HCT116 (cell line): ENCODE measurements around the gene CDH4. TPM values are rescaled to one million over a fixed set of nuclear protein-coding genes. Genes with fewer than 3 reads are reported as not detected.

Source experiments
- ATAC-seq: fragments of 200-7000 bp; cut with Tn5 transposase; 2 replicates; pipeline ENCODE4 v1.9.1; 2020; ENCODE audit warnings: mild to moderate bottlenecking, moderate library complexity
- BruUV-seq: library from RNA; stranded (reverse); fragments of 400-500 nt; replicated peaks from 2 replicates; lab custom pipeline; 2021; lab: Mats Ljungman, UMichigan
- CTCF ChIA-PET: fragments of 300-600 bp; sonication (Branson Sonifier 250); formaldehyde crosslinking; loops from one replicate; lab custom pipeline; 2021; ENCODE audit warnings: antibody characterized with exemption; lab: Charles Lee
- POLR2A ChIA-PET: fragments of 300-600, 350-600 bp; sonication (Branson Sonifier 250); formaldehyde crosslinking; loops from one replicate; lab custom pipeline; 2021; ENCODE audit warnings: antibody characterized with exemption; lab: Charles Lee
- RAD21 ChIA-PET, 2 experiments: fragments of 300-600 bp; sonication (Branson Sonifier 250); formaldehyde crosslinking; loops; one replicate each; lab custom pipeline; 2023; ENCODE audit warnings: low total read pairs in 2 of 2; ENCODE audit not compliant: uncharacterized antibody in 2 of 2, unreplicated experiment in 2 of 2, low non-redundant PET in 1 of 2; lab: Charles Lee
- DNase-seq: peaks from one replicate; pipeline ENCODE4 v3.0.0-alpha.2; 2010; ENCODE audit warnings: low read depth, low spot score
- H2AFZ ChIP-seq: fragments of 200-600 bp; shearing (Covaris generic), sonication (generic); 2 replicates; pipeline ENCODE4 v1.6.1; 2017; ENCODE audit warnings: low read depth, mixed run types, mixed read lengths, antibody characterized with exemption, low read length; ENCODE audit not compliant: poor library complexity, severe bottlenecking
- H3K27ac ChIP-seq: 2 replicates; pipeline ENCODE4 v1.5.1; 2012; ENCODE audit warnings: low read depth, low read length
- H3K27me3 ChIP-seq: fragments of 200-600 bp; sonication (generic); 2 replicates; pipeline ENCODE4 v1.6.1; 2016; ENCODE audit warnings: mixed run types, low read length, mixed read lengths; ENCODE audit not compliant: insufficient read depth
- H3K36me3 ChIP-seq, 2 experiments: fragments of 200-500 bp in 1 of 2; fragments of 200-600 bp in 1 of 2; sonication (Bioruptor generic) in 1 of 2; sonication (generic) in 1 of 2; 2 replicates each; pipeline versions ENCODE4 v1.5.1 to v1.6.1; 2014 to 2016; ENCODE audit warnings: low read length in 2 of 2, inconsistent platforms in 1 of 2, mixed read lengths in 1 of 2, mixed run types in 1 of 2; ENCODE audit not compliant: insufficient read depth in 2 of 2, control insufficient read depth in 1 of 2
- H3K4me1 ChIP-seq, 2 experiments: fragments of 200-600 bp in 1 of 2; sonication (generic) in 1 of 2; 2 replicates each; pipeline versions ENCODE4 v1.5.1 to v1.6.1; 2012 to 2017; ENCODE audit warnings: low read length in 2 of 2, inconsistent platforms in 1 of 2, mild to moderate bottlenecking in 1 of 2, mixed read lengths in 1 of 2, mixed run types in 1 of 2, moderate library complexity in 1 of 2; ENCODE audit not compliant: insufficient read depth in 2 of 2, control insufficient read depth in 1 of 2
- H3K4me2 ChIP-seq: fragments of 200-600 bp; sonication (generic); 2 replicates; pipeline ENCODE4 v1.6.1; 2017; ENCODE audit warnings: mixed run types, low read length, mixed read lengths
- H3K4me3 ChIP-seq, 2 experiments: fragments of 200-600 bp in 1 of 2; sonication (generic) in 1 of 2; replicated peaks in 1 of 2; 2 replicates each; pipeline ENCODE4 v1.5.1; 2011 to 2016; ENCODE audit warnings: low read length in 2 of 2, control low read depth in 1 of 2, low read depth in 1 of 2, mild to moderate bottlenecking in 1 of 2, mixed read lengths in 1 of 2, mixed run types in 1 of 2
- H3K79me2 ChIP-seq: fragments of 200-600 bp; sonication (generic); 2 replicates; pipeline ENCODE4 v1.6.1; 2017; ENCODE audit warnings: mild to moderate bottlenecking, mixed run types, low read length, moderate library complexity, mixed read lengths; ENCODE audit not compliant: insufficient read depth
- H3K9ac ChIP-seq: fragments of 200-600 bp; sonication (generic); 2 replicates; pipeline ENCODE4 v1.6.1; 2016; ENCODE audit warnings: low read length, mixed read lengths
- H3K9me2 ChIP-seq: fragments of 200-600 bp; sonication (generic), shearing (Covaris generic); 2 replicates; pipeline ENCODE4 v1.6.1; 2017; ENCODE audit warnings: mixed run types, mild to moderate bottlenecking, moderate library complexity; ENCODE audit not compliant: insufficient read depth
- H3K9me3 ChIP-seq, 2 experiments: fragments of 200-500 bp in 1 of 2; fragments of 200-600 bp in 1 of 2; sonication (Bioruptor generic) in 1 of 2; sonication (generic) in 1 of 2; 2 replicates each; pipeline ENCODE4 v1.6.1; 2014 to 2017; ENCODE audit warnings: low read length in 2 of 2, mixed read lengths in 2 of 2, inconsistent platforms in 1 of 2, low read depth in 1 of 2, mild to moderate bottlenecking in 1 of 2, mixed run types in 1 of 2, moderate library complexity in 1 of 2; ENCODE audit not compliant: control insufficient read depth in 1 of 2, insufficient read depth in 1 of 2
- H4K20me1 ChIP-seq: fragments of 200-600 bp; sonication (generic), shearing (Covaris generic); 2 replicates; pipeline ENCODE4 v1.6.1; 2017; ENCODE audit warnings: mixed run types, mild to moderate bottlenecking, moderate library complexity; ENCODE audit not compliant: insufficient read depth
- CBX3 ChIP-seq: IDR thresholded peaks from 2 replicates; pipeline ENCODE4 v1.6.1; 2012; ENCODE audit warnings: low read depth
- CEBPB ChIP-seq: IDR thresholded peaks from 2 replicates; pipeline ENCODE4 v1.6.1; 2012; ENCODE audit warnings: low read depth
- EZH2phosphoT487 ChIP-seq: fragments of 200-600 bp; IDR thresholded peaks from 2 replicates; pipeline ENCODE4 v1.6.1; 2018; ENCODE audit warnings: antibody characterized with exemption, borderline replicate concordance
- FOSL1 ChIP-seq: IDR thresholded peaks from 2 replicates; pipeline ENCODE4 v1.6.1; 2012; ENCODE audit warnings: low read depth
- MAX ChIP-seq: IDR thresholded peaks from 2 replicates; pipeline ENCODE4 v1.6.1; 2012
- POLR2A ChIP-seq: IDR thresholded peaks from 2 replicates; pipeline ENCODE4 v1.7.0; 2011; ENCODE audit warnings: borderline replicate concordance; ENCODE audit not compliant: insufficient read depth, insufficient read length; ENCODE audit errors: extremely low read depth
- RAD21 ChIP-seq: IDR thresholded peaks from 2 replicates; pipeline ENCODE4 v1.6.1; 2012; ENCODE audit warnings: low read depth, mild to moderate bottlenecking
- REST ChIP-seq: IDR thresholded peaks from 2 replicates; pipeline ENCODE4 v1.6.1; 2012; ENCODE audit warnings: low read depth
- SIN3A ChIP-seq: IDR thresholded peaks from 2 replicates; pipeline ENCODE4 v1.6.1; 2012; ENCODE audit warnings: low read depth
- SP1 ChIP-seq: IDR thresholded peaks from 2 replicates; pipeline ENCODE4 v1.6.1; 2012; ENCODE audit warnings: low read depth
- SRF ChIP-seq: IDR thresholded peaks from 2 replicates; pipeline ENCODE4 v1.6.1; 2012; ENCODE audit warnings: low read depth
- TCF7L2 ChIP-seq: IDR thresholded peaks from 2 replicates; pipeline ENCODE4 v1.7.0; 2011; ENCODE audit warnings: borderline replicate concordance, inconsistent platforms; ENCODE audit not compliant: insufficient read depth, insufficient read length; ENCODE audit errors: extremely low read depth
- YY1 ChIP-seq: IDR thresholded peaks from 2 replicates; pipeline ENCODE4 v1.6.1; 2011; ENCODE audit warnings: low read length, low read depth, moderate library complexity, mild to moderate bottlenecking; ENCODE audit not compliant: insufficient replicate concordance; ENCODE audit errors: extremely low read depth
- ZFX ChIP-seq: fragments of 450-650 bp; IDR thresholded peaks from 2 replicates; pipeline ENCODE4 v1.6.1; 2017
- ZNF274 ChIP-seq: fragments of 200-500 bp; sonication (Bioruptor generic); IDR thresholded peaks from 2 replicates; pipeline ENCODE4 v1.6.1; 2014; ENCODE audit warnings: mild to moderate bottlenecking, low read depth, low read length, inconsistent platforms
- intact Hi-C: fragments of 100-400 bp; cut with micrococcal nuclease; formaldehyde crosslinking; loops from 2 replicates; pipeline ENCODE4 v1.10.0; 2022
- total RNA-seq: library from RNA; stranded (reverse); gene quantifications from one replicate; pipeline ENCODE4 v1.2.1, GENCODE V29; 2021; ENCODE audit not compliant: unreplicated experiment
- TF ChIP-seq, protein P1 (sequence below): IDR thresholded peaks from 2 replicates; pipeline ENCODE4 v1.6.1; 2011; ENCODE audit warnings: mild to moderate bottlenecking, low read length, moderate library complexity; ENCODE audit not compliant: insufficient replicate concordance; ENCODE audit errors: extremely low read depth
- TF ChIP-seq, protein P2 (sequence below): IDR thresholded peaks from 2 replicates; pipeline ENCODE4 v1.6.1; 2012

The CDH4 gene
- total RNA-seq, 1 experiment from 2014 or later: not detected

DNA sequence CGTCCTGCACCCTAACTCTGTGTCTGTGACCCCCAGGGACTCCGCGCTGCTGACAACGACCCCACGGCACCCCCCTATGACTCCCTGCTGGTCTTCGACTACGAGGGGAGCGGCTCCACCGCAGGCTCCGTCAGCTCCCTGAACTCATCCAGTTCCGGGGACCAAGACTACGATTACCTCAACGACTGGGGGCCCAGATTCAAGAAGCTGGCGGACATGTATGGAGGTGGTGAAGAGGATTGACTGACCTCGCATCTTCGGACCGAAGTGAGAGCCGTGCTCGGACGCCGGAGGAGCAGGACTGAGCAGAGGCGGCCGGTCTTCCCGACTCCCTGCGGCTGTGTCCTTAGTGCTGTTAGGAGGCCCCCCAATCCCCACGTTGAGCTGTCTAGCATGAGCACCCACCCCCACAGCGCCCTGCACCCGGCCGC is 684.7 kb downstream of the CDH4 start:
- H3K4me2 ChIP-seq: no peak overlapping the region
- no peak overlapping the region for H2AFZ ChIP-seq
- H4K20me1 ChIP-seq: no peaks in the 10 kb centered on the region
- no peaks in the 10 kb centered on the region for H3K9me3 ChIP-seq
- ChIA-PET RAD21 (no interaction called here), CTCF (no interaction called here), POLR2A (no interaction called here)
- no peak overlapping the region for H3K4me3 ChIP-seq
- no peak overlapping the region for H3K27ac ChIP-seq
- no peak overlapping the region for H3K9ac ChIP-seq
- no TSS peak for BruUV-seq
- H3K4me1 ChIP-seq: no peaks in the 10 kb centered on the region
- no peaks in the 10 kb centered on the region for H3K27me3 ChIP-seq
- TF ChIP-seq EZH2phosphoT487 (no peak), CBX3 (no peak), RAD21 (no peak), POLR2A (no peak), SRF (no peak), SIN3A (no peak), SP1 (no peak), YY1 (no peak), CEBPB (no peak), ZFX (no peak), FOSL1 (no peak), REST (no peak), TCF7L2 (no peak), MAX (no peak), ZNF274 (no peak)
- TF ChIP-seq, protein P1, sequence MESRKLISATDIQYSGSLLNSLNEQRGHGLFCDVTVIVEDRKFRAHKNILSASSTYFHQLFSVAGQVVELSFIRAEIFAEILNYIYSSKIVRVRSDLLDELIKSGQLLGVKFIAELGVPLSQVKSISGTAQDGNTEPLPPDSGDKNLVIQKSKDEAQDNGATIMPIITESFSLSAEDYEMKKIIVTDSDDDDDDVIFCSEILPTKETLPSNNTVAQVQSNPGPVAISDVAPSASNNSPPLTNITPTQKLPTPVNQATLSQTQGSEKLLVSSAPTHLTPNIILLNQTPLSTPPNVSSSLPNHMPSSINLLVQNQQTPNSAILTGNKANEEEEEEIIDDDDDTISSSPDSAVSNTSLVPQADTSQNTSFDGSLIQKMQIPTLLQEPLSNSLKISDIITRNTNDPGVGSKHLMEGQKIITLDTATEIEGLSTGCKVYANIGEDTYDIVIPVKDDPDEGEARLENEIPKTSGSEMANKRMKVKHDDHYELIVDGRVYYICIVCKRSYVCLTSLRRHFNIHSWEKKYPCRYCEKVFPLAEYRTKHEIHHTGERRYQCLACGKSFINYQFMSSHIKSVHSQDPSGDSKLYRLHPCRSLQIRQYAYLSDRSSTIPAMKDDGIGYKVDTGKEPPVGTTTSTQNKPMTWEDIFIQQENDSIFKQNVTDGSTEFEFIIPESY: no peak
- TF ChIP-seq, protein P2, sequence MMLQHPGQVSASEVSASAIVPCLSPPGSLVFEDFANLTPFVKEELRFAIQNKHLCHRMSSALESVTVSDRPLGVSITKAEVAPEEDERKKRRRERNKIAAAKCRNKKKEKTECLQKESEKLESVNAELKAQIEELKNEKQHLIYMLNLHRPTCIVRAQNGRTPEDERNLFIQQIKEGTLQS: no peak
- DNase-seq (no peak), ATAC-seq (no peak)
- no peaks in the 10 kb centered on the region for H3K79me2 ChIP-seq
- H3K36me3 ChIP-seq: no peaks in the 10 kb centered on the region
- intact Hi-C loops: no loop called here
- H3K9me2 ChIP-seq: no peaks in the 10 kb centered on the region
